NCI-H2196 (cell line): ENCODE results near the gene CBL.

Experiments used
- DNase-seq: peaks from one replicate; lab custom pipeline; 2025; ENCODE audit not compliant: unreplicated experiment; lab: John Stamatoyannopoulos, UW

CBL gene

GRCh38 chr11:119344291-119345010 lies 138.3 kb downstream of the CBL start:
- DNase-seq, result no peak

- no peak for DNase-seq
Observed at GRCh38 chr11:119345685-119346084, 139.5 kb downstream of the CBL start.

- DNase-seq, result no peak
Observed at GRCh38 chr11:119346605-119347004, 140.5 kb downstream of the CBL start, which contains the start of gene MFRP. Gene MFRP, minus strand, starts transcription at chr11:119346705. Its CDS starts 192 bp downstream, at chr11:119346513.

- no peak for DNase-seq
Observed at GRCh38 chr11:119347242-119347641, 141.1 kb downstream of the CBL start.

- no peak for DNase-seq
Observed at GRCh38 chr11:119347940-119348605, 141.9 kb downstream of the CBL start.

- no peak for DNase-seq
Observed at GRCh38 chr11:119350302-119350701, 144.2 kb downstream of the CBL start.

- DNase-seq, result no peak
Observed at GRCh38 chr11:119351232-119351631, 145.1 kb downstream of the CBL start.

- DNase-seq, result peak; percentile 85
Observed at GRCh38 chr11:119352857-119353260, 146.7 kb downstream of the CBL start.

GRCh38 chr11:119355091-119355843 lies 149.1 kb downstream of the CBL start:
- no peak for DNase-seq

- DNase-seq, result no peak
Observed at GRCh38 chr11:119356349-119357031, 150.4 kb downstream of the CBL start.

GRCh38 chr11:119357074-119357473 lies 150.9 kb downstream of the CBL start:
- DNase-seq, result no peak
